HG03342 (cell line): ENCODE data around the gene CYP2D6.
"Not testable (repeated sequence)": the region's sequence is repeated elsewhere in the genome, so short reads cannot be mapped to it uniquely, and the experiment has no call there.

Experiments
- ATAC-seq: cut with Tn5 transposase; IDR thresholded peaks from one replicate; pipeline ENCODE4 v1.9.1; 2021; ENCODE audit warnings: mild to moderate bottlenecking, moderate library complexity; ENCODE audit not compliant: unreplicated experiment

CYP2D6 gene

DNA sequence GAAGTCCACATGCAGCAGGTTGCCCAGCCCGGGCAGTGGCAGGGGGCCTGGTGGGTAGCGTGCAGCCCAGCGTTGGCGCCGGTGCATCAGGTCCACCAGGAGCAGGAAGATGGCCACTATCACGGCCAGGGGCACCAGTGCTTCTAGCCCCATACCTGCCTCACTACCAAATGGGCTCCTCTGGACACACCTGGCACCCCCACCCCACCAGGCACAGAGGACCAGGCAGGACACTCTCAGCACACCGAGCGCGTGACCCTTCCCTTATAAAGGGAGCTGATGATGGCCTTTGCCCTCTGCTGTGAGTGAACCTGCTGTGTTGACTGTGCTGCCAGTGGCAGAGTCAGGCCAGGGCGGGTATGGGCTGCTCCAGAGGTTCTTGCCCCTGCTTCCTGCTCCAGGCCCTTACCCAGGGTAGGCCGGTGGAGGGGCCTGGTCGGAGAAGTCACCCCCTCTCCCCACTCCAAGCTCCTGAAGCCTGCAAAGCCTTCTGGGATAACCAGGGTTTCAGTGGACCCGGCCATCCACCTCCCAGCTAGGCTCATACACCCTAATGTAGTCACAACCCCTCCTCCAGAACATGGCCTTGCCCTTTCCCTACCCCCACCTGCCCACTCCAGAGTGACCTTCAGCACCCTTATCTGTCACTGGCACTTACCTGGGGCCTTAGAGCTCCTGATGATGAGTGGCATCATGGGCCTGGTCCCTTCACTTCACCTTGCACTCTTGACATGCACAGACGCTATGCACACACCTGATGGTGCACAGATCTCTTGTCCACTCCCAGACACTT, at the start of gene CYP2D6:
Gene CYP2D6 (minus strand): TSS at position 172 of the 793 bp plus-strand sequence. CDS start 19 bp downstream, at position 153.
- not testable (repeated sequence) for ATAC-seq

DNA sequence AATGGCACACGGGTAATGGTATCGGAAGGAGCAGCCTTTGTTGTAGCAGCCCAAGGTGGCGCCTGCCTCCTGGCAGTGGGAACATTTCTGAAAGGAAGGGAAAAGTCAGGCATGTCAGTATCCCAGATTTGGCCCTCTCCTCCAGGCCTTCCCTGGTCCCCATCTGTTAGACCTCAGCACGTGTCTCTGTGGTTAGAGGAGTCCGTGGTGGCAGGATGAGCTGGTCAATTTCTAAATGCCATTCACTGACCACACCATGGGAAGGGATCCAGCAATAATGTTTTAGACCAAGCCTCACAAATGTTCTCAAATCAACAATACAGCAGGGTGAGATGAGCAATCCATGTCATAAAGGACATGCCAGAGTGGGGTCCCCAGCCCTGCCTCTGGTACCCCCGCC, 49.0 kb upstream of the CYP2D6 start:
- ATAC-seq = no peak

DNA sequence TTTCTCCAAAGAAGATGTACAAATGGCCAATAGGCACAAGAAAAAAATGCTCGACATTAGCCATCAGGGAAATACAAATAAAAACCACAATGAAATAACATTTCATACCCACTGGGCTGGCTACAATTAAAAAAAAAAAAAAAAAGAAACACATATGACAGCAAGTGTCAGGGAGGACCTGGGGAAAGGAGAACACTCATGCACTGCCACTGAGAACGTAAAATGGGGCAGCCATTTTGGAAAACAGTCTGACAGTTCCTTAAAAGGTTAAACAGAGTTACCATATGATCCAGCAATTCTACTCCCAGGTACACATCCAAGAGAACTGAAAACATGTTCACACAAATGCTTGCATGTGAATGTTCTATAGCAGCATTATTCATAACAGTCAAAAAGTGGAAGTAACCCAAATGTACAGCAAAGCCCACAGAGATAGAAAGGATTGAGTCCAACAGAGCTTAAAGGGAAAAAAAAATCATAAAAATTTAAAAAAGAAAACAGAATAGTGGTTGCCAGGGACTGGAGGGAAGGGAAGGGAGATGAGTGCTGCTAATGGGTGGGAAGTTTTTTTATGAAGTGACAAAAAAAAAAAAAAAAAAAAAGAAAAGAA, 48.4 kb upstream of the CYP2D6 start:
- ATAC-seq = no peak

DNA sequence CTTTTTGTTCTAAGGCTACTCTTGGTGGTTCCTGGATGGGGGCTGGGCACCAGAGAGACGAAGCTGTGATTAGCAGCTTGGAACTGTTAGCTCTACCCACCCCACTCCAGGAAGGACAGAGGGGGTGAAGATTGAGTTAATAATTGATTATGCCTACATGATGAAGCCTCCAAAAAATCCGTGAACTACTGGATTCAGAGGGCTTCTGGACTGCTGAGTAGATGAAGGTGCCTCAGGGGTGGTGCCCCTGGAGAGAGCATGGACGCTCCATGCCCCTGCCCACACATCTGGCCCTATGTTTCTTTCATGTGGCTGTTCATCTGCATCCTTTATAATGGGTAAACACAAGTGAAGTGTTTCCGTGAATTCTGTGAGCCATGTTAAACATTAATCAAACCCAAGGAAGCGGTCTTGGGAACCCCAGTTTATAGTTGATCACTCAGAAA, 47.3 kb upstream of the CYP2D6 start:
- ATAC-seq = no peak

DNA sequence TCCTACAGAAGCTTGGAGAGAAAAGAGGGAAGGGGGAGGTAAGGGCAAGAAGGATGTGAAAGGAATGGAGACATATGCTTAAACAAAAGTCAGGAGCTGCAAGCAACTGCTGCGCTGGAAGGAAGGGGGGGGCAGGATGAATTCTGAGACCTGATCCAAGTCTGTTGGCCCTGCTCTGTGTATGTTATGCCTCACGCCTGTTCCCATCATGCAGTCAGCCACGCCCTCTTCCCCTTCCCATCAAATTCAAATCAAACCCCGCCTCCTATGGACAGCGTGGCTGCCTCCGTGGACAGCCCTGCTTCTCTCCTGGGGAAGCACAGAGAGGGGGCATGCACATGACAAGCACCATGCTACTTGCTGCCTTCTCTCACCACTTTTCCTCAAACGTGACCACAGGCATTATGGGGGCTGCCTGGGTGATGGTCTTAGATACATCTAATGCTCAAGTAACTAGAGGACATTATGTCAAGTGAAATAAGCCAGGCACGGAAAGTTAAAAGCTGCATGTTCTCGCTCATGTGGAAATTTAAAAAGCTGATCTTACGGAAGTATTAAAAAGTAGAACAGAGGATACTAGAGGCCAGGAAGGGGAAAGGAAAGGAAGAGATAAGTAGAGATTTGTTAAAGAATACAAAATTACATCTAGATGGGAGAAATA, 45.8 kb upstream of the CYP2D6 start:
- ATAC-seq = no peak

DNA sequence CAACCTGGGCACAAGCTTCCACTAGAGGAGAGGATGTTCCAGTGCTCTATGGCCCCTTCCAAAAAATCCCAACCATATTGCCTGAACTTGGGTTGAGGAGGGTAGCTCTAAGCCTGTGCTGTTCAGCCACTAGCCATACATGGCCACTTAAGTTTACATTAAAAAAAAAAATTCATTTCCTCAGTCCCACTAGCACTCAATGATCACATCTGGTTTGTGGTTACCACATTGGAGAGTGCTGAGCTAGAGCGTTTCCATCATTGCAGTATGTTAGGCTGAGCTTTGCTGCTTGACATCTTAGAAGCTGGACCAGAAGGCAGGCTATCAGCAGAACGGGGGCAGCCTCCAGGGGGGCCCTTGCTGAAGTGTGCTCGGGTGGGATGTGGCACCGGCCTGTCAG, 43.5 kb upstream of the CYP2D6 start:
- ATAC-seq = no peak

DNA sequence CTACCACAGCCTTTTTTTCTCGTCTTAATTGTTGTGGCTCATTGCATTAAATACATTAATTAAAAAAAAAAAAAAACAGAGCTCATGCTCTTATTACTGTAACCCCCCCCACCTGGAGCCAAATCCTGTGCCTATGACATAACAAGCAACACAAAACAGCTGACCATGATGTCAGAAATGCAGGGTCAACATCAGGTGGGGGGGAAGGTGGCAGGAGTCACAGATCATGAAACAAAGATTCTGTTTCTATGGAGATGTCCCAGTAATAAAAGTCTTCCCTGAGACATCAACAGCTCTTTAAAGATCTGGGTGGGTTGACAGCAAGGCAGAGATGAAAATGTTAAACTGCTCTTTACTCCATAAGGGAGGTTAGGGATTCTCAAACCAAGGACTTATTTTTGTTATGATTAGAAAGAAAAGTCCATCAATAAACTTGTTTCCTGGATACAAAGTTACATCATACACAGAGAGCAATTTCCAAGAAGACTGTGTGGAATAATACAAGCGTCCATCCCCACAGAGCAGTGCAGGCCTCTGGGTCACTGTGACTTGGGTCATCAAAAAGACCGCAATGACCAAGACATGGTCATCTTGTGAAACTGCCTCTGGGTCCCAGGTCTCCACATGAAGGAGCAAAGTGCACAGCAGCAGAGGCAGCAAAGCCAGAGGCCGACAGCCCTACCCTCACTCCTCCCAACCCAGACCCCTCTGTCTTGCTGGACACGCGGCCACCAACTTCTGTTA, 42.7 kb upstream of the CYP2D6 start:
- no peak for ATAC-seq

DNA sequence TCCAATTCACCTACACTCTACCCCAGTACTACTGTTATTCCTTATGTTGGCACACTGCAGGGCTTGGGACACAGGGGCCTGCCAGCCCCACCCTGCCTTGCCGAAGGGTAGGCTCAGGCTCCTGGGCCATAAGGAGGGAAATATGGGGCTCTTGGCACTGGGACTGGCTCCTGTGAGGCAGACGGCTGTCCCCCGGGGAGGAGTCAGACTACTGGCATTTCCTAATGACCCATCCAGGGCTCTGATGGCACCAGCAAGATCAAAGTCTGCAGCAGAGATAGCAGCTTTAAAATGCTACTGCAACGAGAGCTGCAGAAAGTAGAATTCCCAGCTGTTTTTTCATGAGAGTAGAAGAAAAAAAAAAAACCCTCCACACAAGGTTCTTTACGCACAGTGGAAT, 42.2 kb upstream of the CYP2D6 start:
- ATAC-seq = no peak

DNA sequence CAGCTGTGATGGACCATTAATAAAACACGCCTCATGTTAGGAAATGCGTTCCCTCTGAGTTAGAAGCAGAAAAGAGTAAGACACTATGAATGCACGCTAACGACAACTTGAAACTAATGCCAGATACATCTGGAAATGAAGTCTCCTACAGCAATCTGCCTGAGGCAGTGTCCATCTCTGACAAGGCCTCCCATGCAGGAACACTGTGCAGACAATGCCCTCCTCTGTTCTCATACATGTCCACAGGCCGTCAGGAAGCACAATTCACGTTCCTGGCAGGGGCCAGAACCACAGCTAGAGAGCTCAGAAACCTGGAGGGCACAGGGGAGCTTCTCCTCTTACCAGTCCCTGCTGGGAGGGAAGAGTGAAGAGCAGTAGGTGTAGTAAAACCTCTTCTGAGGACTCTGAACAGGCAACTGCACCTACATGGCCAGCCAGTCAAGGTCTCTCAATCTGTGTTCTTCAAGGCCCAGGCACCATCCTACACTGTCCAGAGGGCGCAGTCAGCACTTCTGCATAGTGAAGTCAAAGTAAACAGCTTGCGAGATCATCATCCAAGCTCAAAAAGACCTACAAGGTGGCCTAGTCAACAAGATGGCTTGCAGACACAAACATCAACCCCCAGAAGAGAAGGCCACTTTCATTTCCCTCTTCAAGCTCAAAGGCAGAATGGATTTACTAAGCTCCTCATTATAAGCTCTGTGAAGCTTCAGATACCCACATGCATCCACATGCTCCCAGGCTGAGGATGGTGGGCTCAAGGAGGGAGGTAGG, 41.5 kb upstream of the CYP2D6 start:
- no peak for ATAC-seq

DNA sequence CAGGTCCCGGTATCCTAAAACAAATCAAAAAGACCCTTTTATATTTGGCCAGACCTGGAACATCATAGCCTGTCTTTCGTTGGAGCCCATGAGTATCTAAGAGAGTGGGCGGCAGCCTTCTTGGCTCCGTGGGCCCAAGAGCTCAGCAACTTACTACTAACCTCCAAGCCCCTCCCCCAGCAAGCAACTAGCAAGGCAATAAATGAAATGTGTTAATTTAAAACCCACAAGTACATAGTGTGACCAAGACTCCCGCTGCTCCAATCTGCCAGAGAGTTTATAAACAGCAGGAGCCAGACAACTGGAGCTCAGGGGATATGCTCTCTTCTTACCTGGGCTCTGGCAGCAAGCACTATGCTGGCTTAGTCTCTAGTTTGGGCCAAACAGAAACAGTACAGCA, 40.8 kb upstream of the CYP2D6 start:
- ATAC-seq = no peak

DNA sequence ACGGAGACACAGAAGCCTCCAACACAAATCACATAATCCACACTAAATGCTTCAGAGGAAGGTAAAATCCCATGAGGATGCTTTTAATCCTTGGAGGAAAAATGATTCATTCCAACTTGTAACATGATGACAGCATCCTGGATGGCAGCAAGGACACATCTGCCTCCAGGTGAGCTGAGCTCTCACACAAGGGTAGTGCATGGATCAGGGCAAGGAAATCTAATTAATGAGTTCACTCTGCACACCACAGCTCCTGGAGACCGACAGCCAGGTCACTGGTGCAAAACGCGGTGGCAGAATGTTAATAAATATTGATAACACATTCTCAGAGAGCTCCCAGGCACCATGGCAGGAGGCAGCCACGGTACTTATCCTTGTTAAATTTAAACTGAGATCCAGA, 40.3 kb upstream of the CYP2D6 start:
- ATAC-seq = no peak

DNA sequence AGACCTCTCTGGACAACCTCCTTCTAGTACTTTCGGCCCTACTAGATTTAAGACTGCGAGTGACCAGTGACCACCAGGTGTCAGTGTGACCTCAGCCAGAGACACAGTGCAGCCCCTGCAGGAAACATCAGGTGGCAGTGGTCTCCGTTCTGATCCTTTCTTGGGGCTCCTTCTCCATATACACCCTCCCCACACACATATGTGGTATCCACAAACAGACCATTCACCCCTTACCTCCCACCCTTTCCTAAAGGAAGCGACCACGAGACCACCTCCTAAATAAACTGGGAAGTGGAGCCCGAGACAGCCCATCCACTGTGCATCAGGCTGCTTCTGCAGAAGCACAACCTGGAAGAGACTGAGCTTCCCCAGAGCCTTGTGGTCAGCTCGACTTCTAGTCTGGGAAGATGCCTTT, 38.5 kb upstream of the CYP2D6 start:
- no peak for ATAC-seq

DNA sequence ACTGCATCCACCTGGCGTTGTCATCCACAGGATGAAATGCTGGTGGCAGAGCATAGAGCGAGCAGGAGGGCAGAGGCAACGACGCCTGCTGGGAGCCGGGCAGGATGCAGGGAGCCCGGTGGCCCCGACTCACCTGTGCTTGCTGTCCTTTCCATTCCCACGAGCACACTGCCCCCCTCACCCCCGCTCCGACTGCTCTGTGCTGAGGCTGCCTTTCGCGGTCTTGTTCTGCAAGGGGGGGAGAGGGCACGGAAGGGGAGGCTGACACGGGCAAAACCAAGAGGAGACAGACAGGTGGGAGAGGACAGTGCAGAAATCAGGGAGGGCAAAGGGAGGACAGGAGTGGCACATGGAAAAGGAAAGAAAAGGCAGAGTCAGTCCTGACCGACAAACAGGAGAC, 37.9 kb upstream of the CYP2D6 start:
- ATAC-seq = no peak

DNA sequence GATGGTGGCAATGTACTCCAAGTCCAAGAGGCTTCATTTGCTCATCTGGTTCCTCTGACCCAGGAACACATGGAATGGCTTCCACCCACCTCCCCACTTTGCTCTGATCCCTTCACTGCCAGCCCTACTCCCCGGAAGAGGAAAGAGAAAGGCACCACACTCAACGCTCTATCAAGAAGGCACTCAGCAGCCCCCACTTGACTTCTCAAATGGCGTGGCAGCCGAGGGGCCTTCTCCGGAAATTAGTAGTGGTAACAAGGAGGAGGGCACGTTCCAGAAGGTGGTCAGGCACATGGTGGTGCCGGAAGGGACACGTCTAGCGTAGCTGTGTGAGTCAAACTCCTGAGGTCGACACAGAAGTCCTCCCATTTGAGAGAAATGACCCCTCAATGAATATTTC, 36.5 kb upstream of the CYP2D6 start:
- ATAC-seq = no peak

DNA sequence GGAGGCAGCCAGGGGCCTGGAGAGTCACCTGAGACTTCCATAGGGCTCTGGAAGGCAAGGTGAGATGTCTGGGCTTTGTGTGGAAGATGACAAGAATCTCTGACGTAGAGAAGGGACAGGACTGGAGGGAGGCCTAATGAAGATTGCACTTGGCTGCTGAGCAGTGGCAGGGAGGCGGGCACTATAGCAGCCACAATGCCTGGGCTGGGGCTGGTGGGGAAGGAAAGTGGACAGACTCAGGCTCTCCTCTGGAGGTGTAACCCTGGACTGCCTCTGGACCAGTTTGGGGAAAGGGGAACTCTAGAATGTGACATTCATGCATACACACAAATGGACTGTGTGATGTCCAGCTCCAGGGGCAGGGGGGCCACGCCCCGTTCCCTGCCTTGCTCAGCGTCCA, 34.3 kb upstream of the CYP2D6 start:
- ATAC-seq = no peak

DNA sequence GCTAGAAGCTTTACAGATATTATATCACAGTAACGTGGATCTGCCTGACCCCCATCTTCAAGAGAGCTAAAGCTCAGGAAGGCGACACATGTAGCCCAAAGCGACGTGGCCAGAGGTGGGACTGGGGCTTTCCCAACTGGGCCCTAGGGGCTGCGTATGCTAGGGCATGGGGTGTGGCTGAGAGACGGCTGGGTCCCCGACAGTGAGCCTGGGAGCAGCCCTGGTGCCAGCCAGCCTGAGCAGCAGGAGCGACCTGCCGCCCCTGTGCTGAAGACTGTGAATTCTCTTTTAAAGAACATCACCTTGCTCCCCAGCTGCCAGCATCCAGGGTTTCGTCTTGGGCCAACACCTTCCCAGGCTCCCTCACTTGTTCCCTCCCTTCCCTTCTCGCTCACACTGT, 32.9 kb upstream of the CYP2D6 start:
- no peak for ATAC-seq

DNA sequence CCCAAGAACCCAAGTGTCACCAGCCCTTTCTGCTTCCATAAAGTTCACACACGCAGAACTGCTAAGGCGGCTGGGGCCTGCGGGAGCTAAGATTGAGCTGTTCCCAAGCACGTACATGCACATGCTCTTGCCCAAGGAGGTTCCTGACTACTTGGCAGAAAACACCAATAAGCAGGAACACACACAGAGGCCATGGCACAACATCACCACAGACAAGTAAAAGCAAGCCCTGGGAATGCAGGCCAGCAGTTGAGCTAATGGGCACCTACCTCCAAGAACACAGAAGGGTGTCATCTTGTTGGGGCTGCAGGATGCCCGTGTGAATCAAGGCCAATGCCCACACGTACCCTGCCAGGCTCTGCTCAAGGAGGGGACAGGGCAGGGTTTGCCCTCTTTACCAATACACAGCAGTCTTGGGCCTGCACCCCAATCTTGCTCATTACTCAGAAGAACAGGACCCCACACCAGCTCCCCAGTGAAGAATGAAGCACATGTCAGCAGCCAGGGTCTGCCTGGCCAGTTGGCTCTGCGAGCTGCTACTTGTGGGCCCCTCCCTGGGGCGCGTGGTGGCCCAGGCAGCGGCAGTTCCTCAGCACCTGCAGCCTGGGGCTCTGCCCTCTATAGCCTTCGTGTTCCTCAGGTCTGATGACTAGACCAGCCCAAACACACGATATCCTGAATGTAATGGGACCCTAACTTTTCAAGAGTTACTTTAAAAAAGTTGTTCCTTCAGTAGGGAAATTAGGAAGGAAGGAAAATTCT, 32.3 kb upstream of the CYP2D6 start:
- ATAC-seq = no peak

DNA sequence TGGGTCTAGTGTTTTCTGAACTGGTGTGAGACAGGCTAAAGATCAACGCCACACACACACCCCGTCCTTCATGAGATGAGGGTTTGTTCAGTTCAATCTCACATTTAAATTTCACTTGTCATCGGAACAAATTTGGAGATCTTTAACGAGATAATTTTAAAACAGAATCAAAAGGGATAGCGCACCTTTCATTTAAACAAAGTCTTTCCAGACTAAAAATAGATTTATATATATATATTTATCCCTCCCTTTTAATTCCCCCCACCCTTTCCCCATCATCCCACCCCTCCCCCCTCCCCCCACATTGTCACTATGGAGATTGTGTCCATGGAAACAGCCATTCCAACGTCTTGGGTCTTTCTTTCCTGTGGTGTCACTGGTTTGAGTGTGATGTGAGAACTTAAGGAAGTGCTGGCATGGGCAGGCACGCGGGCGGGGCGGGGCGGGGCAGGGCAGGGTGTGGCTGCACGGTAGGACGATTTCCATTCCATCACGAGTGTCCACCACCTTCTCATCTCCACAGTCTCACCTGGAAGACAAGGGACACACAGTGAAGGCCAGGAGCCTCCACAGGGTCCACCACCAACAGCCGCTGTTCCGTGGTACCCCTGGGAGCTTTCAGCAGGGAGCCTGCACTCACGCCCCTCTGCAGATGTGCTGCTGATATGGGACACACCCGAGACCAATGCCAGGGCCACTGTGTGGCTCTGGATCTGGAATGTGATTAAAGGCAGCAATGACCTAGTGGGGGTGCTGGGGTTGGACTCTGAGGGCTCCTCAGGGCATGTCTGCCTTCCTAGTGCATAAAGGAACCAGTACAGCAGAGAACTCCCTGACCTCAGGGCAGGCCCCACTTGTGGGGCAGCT, 30.5 kb upstream of the CYP2D6 start:
- ATAC-seq = no peak

DNA sequence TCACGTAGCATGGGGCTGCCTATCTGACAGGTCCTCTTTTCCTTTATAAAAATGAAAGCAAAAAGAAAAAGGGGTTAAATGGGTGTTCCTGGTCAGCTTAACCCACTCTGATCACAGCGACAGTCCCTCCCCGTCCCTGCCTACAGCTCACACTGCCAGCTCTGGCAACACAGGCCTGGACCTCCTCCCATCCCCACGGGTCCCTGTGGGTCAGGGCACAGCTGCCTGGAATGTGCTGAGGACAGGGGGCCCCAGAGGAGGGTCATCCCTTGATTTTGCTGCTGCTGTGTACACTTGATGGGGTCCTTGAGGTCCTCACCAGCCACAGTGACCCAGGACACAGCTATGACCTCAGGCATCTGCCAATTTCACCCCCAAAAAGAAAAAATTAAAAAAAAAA, 29.6 kb upstream of the CYP2D6 start:
- no peak for ATAC-seq
